ENCODE measurements around the gene ZNF536. TPM values are rescaled to one million over a fixed set of nuclear protein-coding genes. Genes with fewer than 3 reads are reported as not detected.
"Not testable (repeated sequence)": the region's sequence is repeated elsewhere in the genome, so short reads cannot be mapped to it uniquely, and the experiment has no call there.

ZNF536 gene
- total RNA-seq, 3 donors from 2014 or later = 1.3 to 7.3 (median 1.3) TPM

GRCh38 chr19:30444253-30444671 is 72.1 kb downstream of the ZNF536 start:
- H3K4me3 ChIP-seq = no peak overlapping the region
- no peaks in the 10 kb centered on the region for H3K9me3 ChIP-seq
- no peak for DNase-seq
- intact Hi-C loops (cut with DNase I, micrococcal nuclease) = no loop called here
- TF ChIP-seq CTCF (IDR thresholded peaks at IDR 0.05) = no peak
- no peaks in the 10 kb centered on the region for H3K4me1 ChIP-seq (ENCODE audit: low read depth)
- ATAC-seq = no peak
- no peaks in the 10 kb centered on the region for H3K36me3 ChIP-seq (ENCODE audit: low read depth)

- TF ChIP-seq CTCF (IDR thresholded peaks at IDR 0.05) = no peak
- H3K36me3 ChIP-seq (ENCODE audit: low read depth) = no peaks in the 10 kb centered on the region
- H3K4me1 ChIP-seq (ENCODE audit: low read depth) = no peaks in the 10 kb centered on the region
- no peak overlapping the region for H3K4me3 ChIP-seq
- no peak for ATAC-seq
- intact Hi-C loops (cut with DNase I, micrococcal nuclease) = no loop called here
- no peaks in the 10 kb centered on the region for H3K9me3 ChIP-seq
- no peak for DNase-seq
Observed at GRCh38 chr19:30444686-30445232, 72.6 kb downstream of the ZNF536 start.

GRCh38 chr19:30445385-30445784 is 73.2 kb downstream of the ZNF536 start:
- no peak for TF ChIP-seq CTCF (IDR thresholded peaks at IDR 0.05)
- ATAC-seq (no peak), DNase-seq (no peak)
- H3K4me1 ChIP-seq (ENCODE audit: low read depth) = no peaks in the 10 kb centered on the region
- H3K9me3 ChIP-seq = no peaks in the 10 kb centered on the region
- H3K36me3 ChIP-seq (ENCODE audit: low read depth) = no peaks in the 10 kb centered on the region
- H3K4me3 ChIP-seq = no peak overlapping the region
- intact Hi-C loops (cut with DNase I, micrococcal nuclease) = no loop called here

- DNase-seq; ATAC-seq; H3K9me3 ChIP-seq; H3K4me3 ChIP-seq; intact Hi-C loops (cut with DNase I, micrococcal nuclease); H3K4me1 ChIP-seq (ENCODE audit: low read depth); H3K36me3 ChIP-seq (ENCODE audit: low read depth): not testable (repeated sequence)
Observed at GRCh38 chr19:30446120-30446519, 73.9 kb downstream of the ZNF536 start.

- H3K4me3 ChIP-seq = no peak overlapping the region
- DNase-seq (no peak), ATAC-seq (no peak)
- intact Hi-C loops (cut with DNase I, micrococcal nuclease) = no loop called here
- no peaks in the 10 kb centered on the region for H3K36me3 ChIP-seq (ENCODE audit: low read depth)
- no peaks in the 10 kb centered on the region for H3K4me1 ChIP-seq (ENCODE audit: low read depth)
- H3K9me3 ChIP-seq = no peaks in the 10 kb centered on the region
- no peak for TF ChIP-seq CTCF (IDR thresholded peaks at IDR 0.05)
Observed at GRCh38 chr19:30446850-30447552, 74.8 kb downstream of the ZNF536 start.

GRCh38 chr19:30447553-30447870 is 75.3 kb downstream of the ZNF536 start:
- Histone ChIP-seq H3K4me1 (ENCODE audit: low read depth) (no peaks in the 10 kb centered on the region), H3K4me3 (no peak overlapping the region), H3K9me3 (no peaks in the 10 kb centered on the region), H3K36me3 (ENCODE audit: low read depth) (no peaks in the 10 kb centered on the region)
- intact Hi-C loops (cut with DNase I, micrococcal nuclease) = no loop called here
- ATAC-seq (no peak), DNase-seq (no peak)
- no peak for TF ChIP-seq CTCF (IDR thresholded peaks at IDR 0.05)

Data from mucosa of descending colon (tissue), 3 donors.